ENCODE measurements around the gene C22orf15.

Gene C22orf15

GRCh38 chr22:23751441-23751996 lies 11.3 kb upstream of the C22orf15 start:
- no peak for DNase-seq

GRCh38 chr22:23752090-23752691 lies 10.6 kb upstream of the C22orf15 start:
- DNase-seq = no peak

GRCh38 chr22:23752750-23753149 lies 10.0 kb upstream of the C22orf15 start:
- no peak for DNase-seq

GRCh38 chr22:23753385-23753784 lies 9.4 kb upstream of the C22orf15 start:
- DNase-seq = no peak

- DNase-seq = no peak
These were observed 8.4 kb upstream of the C22orf15 start, which contains the start of gene VPREB3 for GRCh38 chr22:23754220-23754919. Gene VPREB3, minus strand, starts transcription at chr22:23754425. Its CDS starts 62 bp downstream, at chr22:23754363.

- peak; percentile 78 for DNase-seq
These were observed 7.7 kb upstream of the C22orf15 start for GRCh38 chr22:23754980-23755636.

- no peak for DNase-seq
These were observed 7.1 kb upstream of the C22orf15 start for GRCh38 chr22:23755711-23756110.

GRCh38 chr22:23756891-23757290 lies 5.9 kb upstream of the C22orf15 start:
- no peak for DNase-seq

GRCh38 chr22:23759566-23759965 lies 3.2 kb upstream of the C22orf15 start:
- DNase-seq = no peak

- DNase-seq = no peak
These were observed 2.7 kb upstream of the C22orf15 start for GRCh38 chr22:23760056-23760455.

GRCh38 chr22:23763579-23763945 lies 772 bp downstream of the C22orf15 start:
- no peak for DNase-seq

GRCh38 chr22:23763954-23764353 lies 1.2 kb downstream of the C22orf15 start:
- no peak for DNase-seq

GRCh38 chr22:23764899-23765881 lies 2.4 kb downstream of the C22orf15 start:
- no peak for DNase-seq

- no peak for DNase-seq
These were observed 4.5 kb downstream of the C22orf15 start for GRCh38 chr22:23767303-23767672.

- DNase-seq = peak; percentile 79
These were observed 5.1 kb downstream of the C22orf15 start, which contains the start of gene CHCHD10 for GRCh38 chr22:23767673-23768548. Gene CHCHD10, minus strand, starts transcription at chr22:23767972. Its CDS starts 98 bp downstream, at chr22:23767874.

- peak; percentile 28 for DNase-seq
These were observed 6.7 kb downstream of the C22orf15 start for GRCh38 chr22:23769321-23769965.

GRCh38 chr22:23772315-23772648 lies 9.5 kb downstream of the C22orf15 start:
- DNase-seq = no peak

- DNase-seq = peak; percentile 47
These were observed 10.1 kb downstream of the C22orf15 start, which contains the start of gene MMP11 for GRCh38 chr22:23772649-23773473. Gene MMP11, plus strand, starts transcription at chr22:23772849. Its CDS starts 22 bp downstream, at chr22:23772871.

- DNase-seq = no peak
These were observed 10.8 kb downstream of the C22orf15 start for GRCh38 chr22:23773483-23774113.

All from COR-L47 (cell line).